Sigmoid colon (tissue), 7 donors: ENCODE data around the gene RBFOX2. TPM values are rescaled to one million over a fixed set of nuclear protein-coding genes. Genes with fewer than 3 reads are reported as not detected.
"Not testable (repeated sequence)": the region's sequence is repeated elsewhere in the genome, so short reads cannot be mapped to it uniquely, and the experiment has no call there.

Experiments
- DNase-seq: peaks from one replicate; pipeline ENCODE4 v3.0.0-alpha.2; 2019
- H3K27ac ChIP-seq, 4 donors: fragments of 200-600 bp; sonication (generic); one replicate each; pipeline ENCODE4 v1.5.1; 2016 to 2019; ENCODE audit warnings: mild to moderate bottlenecking in 1 of 4
- H3K27me3 ChIP-seq, 3 donors: fragments of 200-600 bp; sonication (generic); one replicate each; pipeline ENCODE4 v1.5.1; 2019; ENCODE audit warnings: mild to moderate bottlenecking in 1 of 3
- H3K36me3 ChIP-seq, 4 donors: fragments of 200-600 bp; sonication (generic); one replicate each; pipeline ENCODE4 v1.5.1; 2016 to 2019
- H3K4me1 ChIP-seq, 4 donors: fragments of 200-600 bp; sonication (generic); one replicate each; pipeline ENCODE4 v1.5.1; 2017 to 2019
- H3K4me3 ChIP-seq, 4 donors: fragments of 200-600 bp; sonication (generic); one replicate each; pipeline ENCODE4 v1.5.1; 2017 to 2019; ENCODE audit warnings: mild to moderate bottlenecking in 2 of 4, moderate library complexity in 1 of 4
- H3K9me3 ChIP-seq, 4 donors: fragments of 200-600 bp in 3 of 4; sonication (generic) in 3 of 4; one replicate each; pipeline versions ENCODE4 v1.5.1 to v1.6.1; 2013 to 2019
- EP300 ChIP-seq, 4 donors: sonication (generic); formaldehyde crosslinking; IDR thresholded peaks; one replicate each; pipeline ENCODE4 v1.6.1; 2017; ENCODE audit warnings: antibody characterized with exemption in 4 of 4
- POLR2A ChIP-seq, 2 donors: fragments of 450-650 bp; IDR thresholded peaks; one replicate each; pipeline ENCODE4 v1.6.1; 2016; ENCODE audit warnings: antibody characterized with exemption in 2 of 2, mild to moderate bottlenecking in 2 of 2, moderate library complexity in 2 of 2
- POLR2AphosphoS5 ChIP-seq, 4 donors: sonication (generic); formaldehyde crosslinking; IDR thresholded peaks; one replicate each; pipeline ENCODE4 v1.6.1; 2017; ENCODE audit warnings: antibody characterized with exemption in 4 of 4
- WGBS, 2 donors: extraction: QIAGEN DNeasy Blood & Tissue Kit; methylation state at CpG; one replicate each; pipeline ENCODE4 v1.1.7; 2013; 5-methylcytosine and 5-hydroxymethylcytosine counted together
- intact Hi-C: fragments of 100-400 bp; cut with DNase I; formaldehyde crosslinking; loops from one replicate; pipeline ENCODE4 v1.15.1; 2023
- polyA plus RNA-seq, 3 donors: library from polyadenylated mRNA; stranded (reverse); fragments of 200-250 nt; gene quantifications; one replicate each; pipeline ENCODE4 v1.2.3, GENCODE V29; 2013
- total RNA-seq, 4 donors: library from RNA; depleted of rRNA; stranded (reverse); fragments of >200 nt; gene quantifications; one replicate each; pipeline ENCODE4 v1.1.0, GENCODE V29; 2016
- TF ChIP-seq, protein P1 (sequence below), 4 experiments: fragments of 450-650 bp in 3 of 4; fragments of 200-600 bp in 1 of 4; IDR thresholded peaks; one replicate each; pipeline ENCODE4 v1.5.1; 2016 to 2019; ENCODE audit warnings: antibody characterized with exemption in 4 of 4, mild to moderate bottlenecking in 3 of 4, moderate library complexity in 2 of 4
- donor health status: healthy with polysubstance abuse.
- donor health status: Bipolar disorder and iron deficiency.
- donor health status: healthy.

The RBFOX2 gene
- total and polyA plus RNA-seq, 7 donors: 11.6 to 164 (median 138) TPM

DNA sequence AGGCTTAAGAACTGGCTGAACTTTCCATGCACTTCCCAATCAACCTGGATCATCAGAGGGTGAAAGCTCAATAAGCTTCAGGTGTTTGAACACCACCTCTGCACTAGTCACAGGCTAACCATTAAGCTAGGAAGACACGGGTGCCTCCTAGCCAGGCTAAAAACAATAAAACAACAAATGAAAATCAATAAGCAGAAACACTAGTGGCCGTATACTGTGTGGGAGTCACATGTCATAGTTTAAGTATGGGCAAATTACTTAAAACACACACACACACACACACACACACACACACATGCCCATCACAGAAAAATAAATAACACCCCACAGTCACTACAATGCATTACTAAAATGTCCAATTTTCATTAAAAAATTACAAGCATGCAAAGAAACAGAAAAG is 225.7 kb downstream of the RBFOX2 start:
- 32 to 70% methylated on average over 2 of the region's 2 CpGs for WGBS, 2 donors
- no peak for TF ChIP-seq POLR2A (IDR thresholded peaks at IDR 0.05)
- TF ChIP-seq POLR2AphosphoS5 (IDR thresholded peaks at IDR 0.05): no peak
- TF ChIP-seq EP300 (IDR thresholded peaks at IDR 0.05): no peak
- TF ChIP-seq, protein P1, sequence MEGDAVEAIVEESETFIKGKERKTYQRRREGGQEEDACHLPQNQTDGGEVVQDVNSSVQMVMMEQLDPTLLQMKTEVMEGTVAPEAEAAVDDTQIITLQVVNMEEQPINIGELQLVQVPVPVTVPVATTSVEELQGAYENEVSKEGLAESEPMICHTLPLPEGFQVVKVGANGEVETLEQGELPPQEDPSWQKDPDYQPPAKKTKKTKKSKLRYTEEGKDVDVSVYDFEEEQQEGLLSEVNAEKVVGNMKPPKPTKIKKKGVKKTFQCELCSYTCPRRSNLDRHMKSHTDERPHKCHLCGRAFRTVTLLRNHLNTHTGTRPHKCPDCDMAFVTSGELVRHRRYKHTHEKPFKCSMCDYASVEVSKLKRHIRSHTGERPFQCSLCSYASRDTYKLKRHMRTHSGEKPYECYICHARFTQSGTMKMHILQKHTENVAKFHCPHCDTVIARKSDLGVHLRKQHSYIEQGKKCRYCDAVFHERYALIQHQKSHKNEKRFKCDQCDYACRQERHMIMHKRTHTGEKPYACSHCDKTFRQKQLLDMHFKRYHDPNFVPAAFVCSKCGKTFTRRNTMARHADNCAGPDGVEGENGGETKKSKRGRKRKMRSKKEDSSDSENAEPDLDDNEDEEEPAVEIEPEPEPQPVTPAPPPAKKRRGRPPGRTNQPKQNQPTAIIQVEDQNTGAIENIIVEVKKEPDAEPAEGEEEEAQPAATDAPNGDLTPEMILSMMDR (IDR thresholded peaks at IDR 0.05): no peak
- no peak overlapping the region for H3K4me3 ChIP-seq
- H3K27me3 ChIP-seq: no peaks in the 10 kb centered on the region
- intact Hi-C loops: no loop called here
- DNase-seq: no peak
- peaks cover 0 to 6% (median 0%) of the 10 kb centered on the region in 4 donors for H3K36me3 ChIP-seq
- peaks cover 0 to 59% (median 34%) of the 10 kb centered on the region in 4 donors for H3K4me1 ChIP-seq
- no peak overlapping the region for H3K27ac ChIP-seq
- no peaks in the 10 kb centered on the region for H3K9me3 ChIP-seq

DNA sequence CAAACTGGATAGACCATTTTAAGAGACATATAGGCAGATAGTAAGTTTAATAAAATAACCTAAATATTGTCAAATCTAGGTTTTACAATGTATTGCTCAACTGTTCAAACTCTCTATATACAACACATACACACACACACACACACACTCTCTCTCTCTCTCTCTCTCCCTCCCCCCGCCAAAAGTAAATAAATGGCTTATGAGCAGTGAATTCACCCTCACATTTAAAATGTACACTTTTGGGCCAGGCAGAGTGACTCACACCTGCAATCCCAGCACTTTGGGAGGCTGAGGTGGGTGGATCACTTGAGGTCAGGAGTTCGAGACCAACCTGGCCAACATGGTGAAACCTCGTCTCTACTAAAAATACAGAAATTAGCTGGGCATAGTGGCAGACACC is 227.3 kb downstream of the RBFOX2 start:
- H3K4me3 ChIP-seq, DNase-seq, H3K9me3 ChIP-seq, H3K27me3 ChIP-seq, H3K36me3 ChIP-seq, H3K27ac ChIP-seq, intact Hi-C loops: not testable (repeated sequence)
- H3K4me1 ChIP-seq: peaks cover 0 to 61% (median 38%) of the 10 kb centered on the region in 4 donors
- 64 to 88% methylated on average over 3 of the region's 3 CpGs for WGBS, 2 donors

DNA sequence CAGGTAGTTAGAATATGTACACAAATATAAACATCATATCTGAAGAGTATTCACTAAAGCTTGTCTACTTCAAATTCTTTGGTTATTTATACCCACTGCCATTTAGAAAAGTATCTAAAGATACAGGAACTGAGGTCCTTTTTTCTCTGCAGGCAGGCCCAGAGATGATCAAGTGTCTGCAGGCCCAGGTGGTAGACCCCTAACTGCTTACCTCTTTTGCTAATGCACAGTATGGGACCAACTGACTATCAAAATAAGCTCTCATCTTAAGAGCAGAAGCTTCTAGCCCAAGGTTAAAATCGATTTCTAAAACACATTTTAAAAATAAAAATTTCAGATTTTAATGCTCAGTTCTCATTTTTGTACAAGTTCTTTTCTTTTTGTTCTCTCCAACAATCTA is 229.5 kb downstream of the RBFOX2 start:
- H3K4me1 ChIP-seq: peaks cover 0 to 59% (median 43%) of the 10 kb centered on the region in 4 donors
- no peak overlapping the region for H3K27ac ChIP-seq
- no peak for DNase-seq
- no peak overlapping the region for H3K4me3 ChIP-seq
- no peaks in the 10 kb centered on the region for H3K27me3 ChIP-seq
- intact Hi-C loops: no loop called here
- H3K9me3 ChIP-seq: no peaks in the 10 kb centered on the region
- WGBS, 2 donors: 78 to 86% methylated on average over 1 of the region's 1 CpG
- TF ChIP-seq POLR2A (IDR thresholded peaks at IDR 0.05) (no peak), POLR2AphosphoS5 (IDR thresholded peaks at IDR 0.05) (no peak), EP300 (IDR thresholded peaks at IDR 0.05) (no peak)
- TF ChIP-seq, protein P1 (IDR thresholded peaks at IDR 0.05): no peak
- H3K36me3 ChIP-seq: no peaks in the 10 kb centered on the region

DNA sequence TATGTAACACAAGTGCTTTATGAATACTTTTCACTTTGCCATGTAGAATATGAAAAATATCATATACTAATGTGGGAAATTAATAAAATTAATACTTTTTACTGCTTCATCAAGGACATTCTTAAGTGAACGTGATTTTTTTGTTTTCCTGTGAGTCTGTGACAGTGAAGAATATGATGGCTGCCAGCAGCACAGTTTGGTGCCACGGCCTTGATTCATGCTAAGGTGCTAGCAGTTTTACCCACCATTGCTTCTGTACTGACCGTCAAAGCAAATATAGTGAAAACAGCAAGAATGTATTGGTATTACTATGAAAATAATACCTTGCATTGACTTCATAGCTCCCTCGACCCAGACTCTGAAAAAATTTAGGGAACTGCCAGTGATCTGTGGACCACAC is 231.2 kb downstream of the RBFOX2 start:
- intact Hi-C loops: no loop called here
- Histone ChIP-seq H3K4me1 (peaks cover 0 to 58% (median 43%) of the 10 kb centered on the region in 4 donors), H3K4me3 (no peak overlapping the region), H3K9me3 (no peaks in the 10 kb centered on the region), H3K27me3 (no peaks in the 10 kb centered on the region), H3K27ac (no peak overlapping the region), H3K36me3 (no peaks in the 10 kb centered on the region)
- whole genome bisulfite sequencing, 2 donors: 87 to 93% methylated on average over 4 of the region's 4 CpGs
- no peak for DNase-seq
- TF ChIP-seq POLR2A (IDR thresholded peaks at IDR 0.05): no peak
- no peak for TF ChIP-seq EP300 (IDR thresholded peaks at IDR 0.05)
- TF ChIP-seq, protein P1 (IDR thresholded peaks at IDR 0.05): no peak
- no peak for TF ChIP-seq POLR2AphosphoS5 (IDR thresholded peaks at IDR 0.05)

DNA sequence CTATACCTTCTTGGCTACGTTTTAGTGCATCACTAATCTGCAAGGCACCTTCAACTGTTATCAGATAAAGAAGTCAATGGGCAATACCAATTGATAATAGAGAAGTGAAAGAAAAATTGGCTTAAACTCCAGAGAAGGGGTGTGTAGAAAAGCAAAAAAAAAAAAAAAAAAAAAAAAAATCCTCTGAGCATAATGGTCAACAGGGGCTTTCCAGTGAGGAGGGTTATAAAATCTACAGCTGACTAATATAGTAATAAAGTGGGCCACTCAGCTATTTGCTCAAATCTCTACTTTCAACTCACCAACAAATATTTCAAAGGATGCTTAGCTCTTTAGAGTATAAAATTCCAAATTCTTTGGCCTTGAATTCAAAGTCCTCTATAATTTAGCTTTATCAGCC is 233.1 kb downstream of the RBFOX2 start:
- Histone ChIP-seq H3K4me1 (peaks cover 0 to 41% (median 28%) of the 10 kb centered on the region in 4 donors), H3K9me3 (no peaks in the 10 kb centered on the region), H3K4me3 (no peak overlapping the region), H3K27me3 (no peaks in the 10 kb centered on the region), H3K36me3 (no peaks in the 10 kb centered on the region), H3K27ac (no peak overlapping the region)
- no peak for DNase-seq
- no peak for TF ChIP-seq POLR2A (IDR thresholded peaks at IDR 0.05)
- no peak for TF ChIP-seq EP300 (IDR thresholded peaks at IDR 0.05)
- no peak for TF ChIP-seq POLR2AphosphoS5 (IDR thresholded peaks at IDR 0.05)
- TF ChIP-seq, protein P1 (IDR thresholded peaks at IDR 0.05): no peak
- WGBS, 2 donors: 76 to 85% methylated on average over 1 of the region's 1 CpG
- intact Hi-C loops: no loop called here
